ENCODE results near the gene SEMA3F. TPM values are rescaled to one million over a fixed set of nuclear protein-coding genes. Genes with fewer than 3 reads are reported as not detected.

Gene SEMA3F
- total and polyA plus RNA-seq, 2 donors (not counting 3 experiments of a cell fraction or from before 2014, with no cell fraction given), result 65.8 to 99.1 TPM

MicroRNA genes within 50 kb of the gene (microRNA counts, 767-probe panel; counts per million panel counts)
- 723 counts per million, percentile 96 among the panel's probes with 10 or more counts for microRNA hsa-miR-566

Small RNAs within 50 kb of the gene (microRNA-seq; reads per million reads assigned to microRNA genes)
- gene MIR566 (ENCODE audit: borderline number of aligned reads, borderline replicate concordance) (not detected), gene MIR5787 (ENCODE audit: borderline number of aligned reads, borderline replicate concordance) (not detected)

Small RNAs within 50 kb of the gene (small RNA-seq; reads per million reads assigned to genes)
- not detected for gene MIR566 (ENCODE audit: insufficient read depth, insufficient read length, low read depth, low replicate concordance)
- not detected for gene MIR5787 (ENCODE audit: insufficient read depth, insufficient read length, low read depth, low replicate concordance)

Other genes starting within 250 kb of the SEMA3F start
- 17.0 and 17.5 TPM in 2 replicates for gene MON1A, start 225.5 kb upstream of the SEMA3F start, total RNA-seq
- 31.1 and 37.0 TPM in 2 replicates for gene MON1A, start 225.5 kb upstream of the SEMA3F start, polyA plus RNA-seq
- gene RBM6, start 215.2 kb upstream of the SEMA3F start, total RNA-seq, result 94.5 and 96.0 TPM in 2 replicates
- 24.6 and 30.4 TPM in 2 replicates for gene RBM6, start 215.2 kb upstream of the SEMA3F start, polyA plus RNA-seq
- 188 and 190 TPM in 2 replicates for gene RBM5, start 66.4 kb upstream of the SEMA3F start, total RNA-seq
- gene RBM5, start 66.4 kb upstream of the SEMA3F start, polyA plus RNA-seq, result 218 and 281 TPM in 2 replicates
- gene GNAT1, start 36.3 kb downstream of the SEMA3F start, total RNA-seq, result 0.77 and 0.78 TPM in 2 replicates
- 0.05 TPM in 1 of 2 replicates, not detected in the other for gene GNAT1, start 36.3 kb downstream of the SEMA3F start, polyA plus RNA-seq
- gene SLC38A3, start 49.9 kb downstream of the SEMA3F start, total RNA-seq, result 0.60 and 0.65 TPM in 2 replicates
- 0.94 and 1.1 TPM in 2 replicates for gene SLC38A3, start 49.9 kb downstream of the SEMA3F start, polyA plus RNA-seq
- gene GNAI2, start 80.9 kb downstream of the SEMA3F start, total RNA-seq, result 767 and 773 TPM in 2 replicates
- 1,875 and 2,290 TPM in 2 replicates for gene GNAI2, start 80.9 kb downstream of the SEMA3F start, polyA plus RNA-seq
- gene SEMA3B, start 113.8 kb downstream of the SEMA3F start, total RNA-seq, result 0.97 and 1.5 TPM in 2 replicates
- gene SEMA3B, start 113.8 kb downstream of the SEMA3F start, polyA plus RNA-seq, result 1.2 and 1.4 TPM in 2 replicates
- gene LSMEM2, start 123.8 kb downstream of the SEMA3F start, total RNA-seq, result not detected in 2 replicates
- not detected in 2 replicates for gene LSMEM2, start 123.8 kb downstream of the SEMA3F start, polyA plus RNA-seq
- 109 and 111 TPM in 2 replicates for gene IFRD2, start 137.1 kb downstream of the SEMA3F start, total RNA-seq
- 99.4 and 101 TPM in 2 replicates for gene IFRD2, start 137.1 kb downstream of the SEMA3F start, polyA plus RNA-seq
- 3.8 and 4.8 TPM in 2 replicates for gene HYAL3, start 144.1 kb downstream of the SEMA3F start, total RNA-seq
- gene HYAL3, start 144.1 kb downstream of the SEMA3F start, polyA plus RNA-seq, result 11.5 and 12.8 TPM in 2 replicates
- gene NAA80, start 144.1 kb downstream of the SEMA3F start, total RNA-seq, result 9.0 and 9.7 TPM in 2 replicates
- 13.1 and 17.7 TPM in 2 replicates for gene NAA80, start 144.1 kb downstream of the SEMA3F start, polyA plus RNA-seq
- gene HYAL1, start 148.2 kb downstream of the SEMA3F start, total RNA-seq, result 1.6 and 2.2 TPM in 2 replicates
- gene HYAL1, start 148.2 kb downstream of the SEMA3F start, polyA plus RNA-seq, result 3.3 and 3.8 TPM in 2 replicates
- gene HYAL2, start 167.4 kb downstream of the SEMA3F start, total RNA-seq, result 266 and 279 TPM in 2 replicates
- gene HYAL2, start 167.4 kb downstream of the SEMA3F start, polyA plus RNA-seq, result 970 and 1,145 TPM in 2 replicates
- gene TUSC2, start 172.9 kb downstream of the SEMA3F start, total RNA-seq, result 30.0 and 31.0 TPM in 2 replicates
- 84.8 and 89.0 TPM in 2 replicates for gene TUSC2, start 172.9 kb downstream of the SEMA3F start, polyA plus RNA-seq
- 27.0 and 31.9 TPM in 2 replicates for gene RASSF1, start 185.5 kb downstream of the SEMA3F start, total RNA-seq
- gene RASSF1, start 185.5 kb downstream of the SEMA3F start, polyA plus RNA-seq, result 52.2 and 59.7 TPM in 2 replicates
- 0.38 and 0.51 TPM in 2 replicates for gene ZMYND10, start 190.4 kb downstream of the SEMA3F start, total RNA-seq
- 0.25 and 0.33 TPM in 2 replicates for gene ZMYND10, start 190.4 kb downstream of the SEMA3F start, polyA plus RNA-seq
- gene NPRL2, start 195.5 kb downstream of the SEMA3F start, total RNA-seq, result 13.4 and 14.5 TPM in 2 replicates
- gene NPRL2, start 195.5 kb downstream of the SEMA3F start, polyA plus RNA-seq, result 30.6 and 33.5 TPM in 2 replicates
- 13.6 and 16.3 TPM in 2 replicates for gene CYB561D2, start 195.5 kb downstream of the SEMA3F start, total RNA-seq
- gene CYB561D2, start 195.5 kb downstream of the SEMA3F start, polyA plus RNA-seq, result 46.0 and 55.8 TPM in 2 replicates
- 43.2 and 44.7 TPM in 2 replicates for gene TMEM115, start 204.2 kb downstream of the SEMA3F start, total RNA-seq
- 65.5 and 90.1 TPM in 2 replicates for gene TMEM115, start 204.2 kb downstream of the SEMA3F start, polyA plus RNA-seq

Measured in endothelial cell of umbilical vein (primary cell).